ENCODE measurements around the gene PLPP3.

Gene PLPP3

GRCh38 chr1:56575865-56576264 lies 3.5 kb downstream of the PLPP3 start:
- FAIRE-seq: no peak

- no peak for FAIRE-seq
Measured at GRCh38 chr1:56574794-56575193, 4.6 kb downstream of the PLPP3 start.

GRCh38 chr1:56573311-56573710 lies 6.1 kb downstream of the PLPP3 start:
- no peak for FAIRE-seq

- no peak for FAIRE-seq
Measured at GRCh38 chr1:56572334-56573050, 6.9 kb downstream of the PLPP3 start.

GRCh38 chr1:56571448-56571847 lies 7.9 kb downstream of the PLPP3 start:
- no peak for FAIRE-seq

- FAIRE-seq: no peak
Measured at GRCh38 chr1:56570924-56571372, 8.4 kb downstream of the PLPP3 start.

- no peak for FAIRE-seq
Measured at GRCh38 chr1:56569661-56570060, 9.7 kb downstream of the PLPP3 start.

GRCh38 chr1:56566994-56567393 lies 12.4 kb downstream of the PLPP3 start:
- no peak for FAIRE-seq

GRCh38 chr1:56566061-56566744 lies 13.2 kb downstream of the PLPP3 start:
- no peak for FAIRE-seq

- no peak for FAIRE-seq
Measured at GRCh38 chr1:56564615-56565014, 14.7 kb downstream of the PLPP3 start.

- no peak for FAIRE-seq
Measured at GRCh38 chr1:56563568-56563967, 15.8 kb downstream of the PLPP3 start.

- no peak for FAIRE-seq
Measured at GRCh38 chr1:56562891-56563452, 16.4 kb downstream of the PLPP3 start.

- FAIRE-seq: no peak
Measured at GRCh38 chr1:56561227-56562019, 17.9 kb downstream of the PLPP3 start.

GRCh38 chr1:56557746-56558145 lies 21.6 kb downstream of the PLPP3 start:
- no peak for FAIRE-seq

GRCh38 chr1:56555448-56555847 lies 23.9 kb downstream of the PLPP3 start:
- no peak for FAIRE-seq

GRCh38 chr1:56553046-56553445 lies 26.3 kb downstream of the PLPP3 start:
- FAIRE-seq: no peak

- FAIRE-seq: no peak
Measured at GRCh38 chr1:56552349-56552748, 27.0 kb downstream of the PLPP3 start.

GRCh38 chr1:56551691-56552090 lies 27.7 kb downstream of the PLPP3 start:
- FAIRE-seq: no peak

GRCh38 chr1:56550859-56551188 lies 28.5 kb downstream of the PLPP3 start:
- no peak for FAIRE-seq

GRCh38 chr1:56550138-56550858 lies 29.1 kb downstream of the PLPP3 start:
- no peak for FAIRE-seq

- FAIRE-seq: no peak
Measured at GRCh38 chr1:56548571-56548970, 30.8 kb downstream of the PLPP3 start.

- FAIRE-seq: no peak
Measured at GRCh38 chr1:56547977-56548376, 31.4 kb downstream of the PLPP3 start.

- no peak for FAIRE-seq
Measured at GRCh38 chr1:56547473-56547872, 31.9 kb downstream of the PLPP3 start.

All from colon (tissue), 2 donors.